IMR-90 (cell line): Measurements from ENCODE around the gene GP9. TPM values are rescaled to one million over a fixed set of nuclear protein-coding genes. Genes with fewer than 3 reads are reported as not detected.

Experiments used
- ATAC-seq: fragments of 200-7000 bp; cut with Tn5 transposase; 2 replicates; pipeline ENCODE4 v1.9.1; 2020; ENCODE audit warnings: low read depth, mild to moderate bottlenecking, moderate library complexity
- BruUV-seq: library from RNA; stranded (reverse); fragments of 400-500 nt; replicated peaks from 2 replicates; lab custom pipeline; 2021; lab: Mats Ljungman, UMichigan
- CTCF ChIA-PET: fragments of 300-600 bp; formaldehyde crosslinking; extraction: SDS; loops from one replicate; lab custom pipeline; 2021; ENCODE audit warnings: antibody characterized with exemption; lab: Yijun Ruan, JAX
- POLR2A ChIA-PET: fragments of 300-600 bp; sonication (Branson Sonifier 250); formaldehyde crosslinking; loops from one replicate; lab custom pipeline; 2022; ENCODE audit warnings: antibody characterized with exemption; ENCODE audit not compliant: unreplicated experiment; lab: Charles Lee
- DNase-seq: peaks from one replicate; pipeline ENCODE4 v3.0.0; 2013
- H2AFZ ChIP-seq: replicated peaks from 2 replicates; pipeline ENCODE3; 2013; ENCODE audit warnings: low read length, mild to moderate bottlenecking; ENCODE audit not compliant: poor library complexity
- H2AK5ac ChIP-seq: 2 replicates; pipeline ENCODE4 v1.6.1; 2013; ENCODE audit warnings: low read depth, low read length, inconsistent platforms
- H2AK9ac ChIP-seq: replicated peaks from 2 replicates; pipeline ENCODE3; 2013; ENCODE audit warnings: mild to moderate bottlenecking, low read depth, low read length, moderate library complexity; ENCODE audit not compliant: poor library complexity
- H2BK120ac ChIP-seq: 2 replicates; pipeline ENCODE4 v1.6.1; 2013; ENCODE audit warnings: low read depth, low read length, inconsistent platforms
- H2BK15ac ChIP-seq: 3 replicates; pipeline ENCODE4 v1.6.1; 2013; ENCODE audit warnings: low read depth, low read length, inconsistent platforms
- H2BK20ac ChIP-seq: 2 replicates; pipeline ENCODE4 v1.6.1; 2013; ENCODE audit warnings: low read depth, mild to moderate bottlenecking, inconsistent platforms, low read length, moderate library complexity
- H2BK5ac ChIP-seq: 2 replicates; pipeline ENCODE4 v1.6.1; 2013; ENCODE audit warnings: mild to moderate bottlenecking, low read depth, low read length, inconsistent platforms; ENCODE audit not compliant: poor library complexity, severe bottlenecking
- H3K14ac ChIP-seq: replicated peaks from 2 replicates; pipeline ENCODE4 v1.6.1; 2013; ENCODE audit warnings: low read depth, low read length, inconsistent platforms
- H3K18ac ChIP-seq: 2 replicates; pipeline ENCODE4 v1.6.1; 2013; ENCODE audit warnings: low read depth, low read length, control low read depth
- H3K23ac ChIP-seq: 2 replicates; pipeline ENCODE4 v1.6.1; 2013; ENCODE audit warnings: low read depth, low read length, inconsistent platforms
- H3K27ac ChIP-seq: 2 replicates; pipeline ENCODE4 v1.5.1; 2013; ENCODE audit warnings: mild to moderate bottlenecking, control low read depth, low read length; ENCODE audit not compliant: insufficient read depth
- H3K27me3 ChIP-seq: 2 replicates; pipeline ENCODE4 v1.6.1; 2013; ENCODE audit warnings: low read length; ENCODE audit not compliant: control insufficient read depth, insufficient read depth
- H3K36me3 ChIP-seq: 2 replicates; pipeline ENCODE4 v1.6.1; 2013; ENCODE audit warnings: low read length, mixed read lengths; ENCODE audit not compliant: control insufficient read depth, insufficient read depth
- H3K4ac ChIP-seq: 2 replicates; pipeline ENCODE4 v1.6.1; 2013; ENCODE audit warnings: low read depth, low read length, inconsistent platforms
- H3K4me1 ChIP-seq: 2 replicates; pipeline ENCODE4 v1.6.1; 2013; ENCODE audit warnings: low read length, mixed read lengths; ENCODE audit not compliant: control insufficient read depth, insufficient read depth
- H3K4me2 ChIP-seq: 2 replicates; pipeline ENCODE4 v1.6.1; 2013; ENCODE audit warnings: low read depth, mild to moderate bottlenecking, control low read depth, low read length, moderate library complexity
- H3K4me3 ChIP-seq: 2 replicates; pipeline ENCODE4 v1.5.1; 2013; ENCODE audit warnings: low read depth, mild to moderate bottlenecking, control low read depth, low read length, moderate library complexity; ENCODE audit not compliant: insufficient read depth
- H3K56ac ChIP-seq: 2 replicates; pipeline ENCODE4 v1.6.1; 2013; ENCODE audit warnings: low read length, inconsistent platforms; ENCODE audit not compliant: insufficient read depth; ENCODE audit errors: extremely low read depth
- H3K79me1 ChIP-seq, 2 experiments: 2 replicates each; pipeline ENCODE4 v1.6.1; 2013; ENCODE audit warnings: low read length in 2 of 2, inconsistent platforms in 1 of 2, low read depth in 1 of 2
- H3K9ac ChIP-seq: 2 replicates; pipeline ENCODE4 v1.6.1; 2013; ENCODE audit warnings: low read depth, low read length, control low read depth
- H3K9me1 ChIP-seq: 2 replicates; pipeline ENCODE4 v1.6.1; 2013; ENCODE audit warnings: low read length, inconsistent platforms; ENCODE audit not compliant: insufficient read depth
- H3K9me3 ChIP-seq: 2 replicates; pipeline ENCODE4 v1.6.1; 2013; ENCODE audit warnings: low read length; ENCODE audit not compliant: control insufficient read depth, insufficient read depth
- H4K20me1 ChIP-seq: 2 replicates; pipeline ENCODE4 v1.6.1; 2013; ENCODE audit warnings: low read length, inconsistent platforms; ENCODE audit not compliant: insufficient read depth
- H4K5ac ChIP-seq: 2 replicates; pipeline ENCODE4 v1.6.1; 2013; ENCODE audit warnings: mild to moderate bottlenecking, low read depth, low read length, control low read depth
- H4K8ac ChIP-seq, 2 experiments: 2 replicates each; pipeline ENCODE4 v1.6.1; 2013; ENCODE audit warnings: low read depth in 2 of 2, low read length in 2 of 2, control low read depth in 1 of 2, inconsistent platforms in 1 of 2
- H4K91ac ChIP-seq: 2 replicates; pipeline ENCODE4 v1.6.1; 2013; ENCODE audit warnings: low read depth, low read length, inconsistent platforms; ENCODE audit not compliant: insufficient read depth
- CTCF ChIP-seq: conservative IDR thresholded peaks from 2 replicates; pipeline ENCODE4 v1.5.1; 2012; ENCODE audit warnings: mild to moderate bottlenecking, low read depth, low read length, improper control_type of control experiment
- FOS ChIP-seq: fragments of 150-350 bp; IDR thresholded peaks from 2 replicates; pipeline ENCODE4 v1.6.1; 2016; ENCODE audit warnings: low read depth, low read length
- NFE2L2 ChIP-seq: fragments of 150-350 bp; IDR thresholded peaks from 2 replicates; pipeline ENCODE4 v1.6.1; 2016; ENCODE audit warnings: low read depth, mild to moderate bottlenecking, low read length
- POLR2A ChIP-seq: IDR thresholded peaks from 2 replicates; pipeline ENCODE4 v1.6.1; 2012; ENCODE audit warnings: mild to moderate bottlenecking, low read depth, low read length
- RAD21 ChIP-seq: IDR thresholded peaks from 2 replicates; pipeline ENCODE4 v1.6.1; 2012; ENCODE audit warnings: low read length, improper control_type of control experiment
- RCOR1 ChIP-seq: IDR thresholded peaks from 2 replicates; pipeline ENCODE4 v1.6.1; 2012; ENCODE audit warnings: mild to moderate bottlenecking, low read length, improper control_type of control experiment; ENCODE audit not compliant: insufficient replicate concordance
- USF2 ChIP-seq: fragments of 150-350 bp; IDR thresholded peaks from 2 replicates; pipeline ENCODE4 v1.6.1; 2017; ENCODE audit warnings: mild to moderate bottlenecking, antibody characterized with exemption, low read length, low read depth
- WGBS, 2 experiments: methylation state at CpG; one replicate each; pipeline versions ENCODE4 v1.1.5 to v1.1.7; 2013; ENCODE audit warnings: missing lambda C conversion rate in 2 of 2; ENCODE audit not compliant: insufficient read length in 1 of 2; ENCODE audit errors: extremely low coverage in 2 of 2; 5-methylcytosine and 5-hydroxymethylcytosine counted together
- dilution Hi-C: fragments of 300-500 bp; cut with HindIII; formaldehyde crosslinking; loops from one replicate; pipeline ENCODE4 v1.14.3; 2018; ENCODE audit warnings: low sequenced_read_pairs; ENCODE audit not compliant: unreplicated experiment
- in situ Hi-C: fragments of 300-500 bp; cut with MboI; formaldehyde crosslinking; loops from 3 replicates; pipeline ENCODE4 v1.14.3; 2019; ENCODE audit warnings: low sequenced_read_pairs, inconsistent platforms, mixed read lengths
- intact Hi-C: fragments of 100-400 bp; cut with micrococcal nuclease; formaldehyde crosslinking; loops from 2 replicates; pipeline ENCODE4 v1.10.0; 2022
- polyA plus RNA-seq, 3 experiments: library from polyadenylated mRNA; depleted of rRNA; stranded (reverse); fragments of >200 nt; gene quantifications; 2 replicates each; pipeline ENCODE4 v1.2.3, GENCODE V29; 2012; ENCODE audit warnings: low replicate concordance in 1 of 3
- total RNA-seq: library from RNA; depleted of rRNA; stranded (reverse); fragments of >200 nt; gene quantifications from 2 replicates; pipeline ENCODE4 v1.2.3, GENCODE V29; 2012

Gene GP9
- total and polyA plus RNA-seq, 2 of the 4 experiments (the other 2 are of a cell fraction): not detected

- no peak for TF ChIP-seq CTCF
Measured at GRCh38 chr3:129059311-129059958, 1.1 kb upstream of the GP9 start (continued).

- H3K4ac ChIP-seq: no peak overlapping the region
- H3K36me3 ChIP-seq: no peaks in the 10 kb centered on the region
- intact Hi-C loops (no loop called here), in situ Hi-C loops (no loop called here), dilution Hi-C loops (no loop called here)
- no peak overlapping the region for H4K5ac ChIP-seq
- no peak overlapping the region for H2BK15ac ChIP-seq
- no peak overlapping the region for H3K56ac ChIP-seq
- peak overlapping the region; percentile 56 for H2AFZ ChIP-seq
- 86% methylated on average over 13 of the region's 19 CpGs; no CpG with 5 or more reads in 1 of the 2 experiments for WGBS, 2 experiments
- POLR2A ChIA-PET: no interaction called here
- H3K27me3 ChIP-seq: peaks cover 38% of the 10 kb centered on the region
- no peak overlapping the region for H2AK9ac ChIP-seq
- no peaks in the 10 kb centered on the region for H3K9me1 ChIP-seq
- H2BK20ac ChIP-seq: no peak overlapping the region
- peaks cover 2% of the 10 kb centered on the region; the same call in 1 of the 2 replicates for H3K4me1 ChIP-seq
- ATAC-seq (no peak), DNase-seq (no peak)
- H3K27ac ChIP-seq: no peak overlapping the region
- TF ChIP-seq USF2 (no peak), RCOR1 (no peak), POLR2A (no peak), CTCF (no peak), NFE2L2 (no peak), RAD21 (no peak), FOS (no peak)
- no peak overlapping the region for H4K8ac ChIP-seq
- H3K4me3 ChIP-seq: no peak overlapping the region
- H2BK120ac ChIP-seq: no peak overlapping the region
- no peak overlapping the region for H3K9ac ChIP-seq
- no peak overlapping the region for H2BK5ac ChIP-seq
- no peaks in the 10 kb centered on the region for H4K20me1 ChIP-seq
- no peak overlapping the region for H2AK5ac ChIP-seq
- no TSS peak for BruUV-seq
- H3K23ac ChIP-seq: no peak overlapping the region
- H3K18ac ChIP-seq: no peak overlapping the region
- H3K79me1 ChIP-seq: no peaks in the 10 kb centered on the region
- H3K4me2 ChIP-seq: no peak overlapping the region
- CTCF ChIA-PET: no interaction called here
- H3K14ac ChIP-seq: no peak overlapping the region
- H3K9me3 ChIP-seq: no peaks in the 10 kb centered on the region
- H4K91ac ChIP-seq: no peak overlapping the region
Measured at GRCh38 chr3:129061023-129061887, 676 bp downstream of the GP9 start.
